Memory B cell (primary cell): ENCODE data around the gene WDPCP.
"Not testable (repeated sequence)": the region's sequence is repeated elsewhere in the genome, so short reads cannot be mapped to it uniquely, and the experiment has no call there.

Experiments
- ATAC-seq: fragments of 150-1000 bp; cut with Tn5 transposase; 2 replicates; pipeline ENCODE4 v1.10.0; 2021; ENCODE audit warnings: low read depth, mild to moderate bottlenecking, moderate library complexity
- DNase-seq, 2 donors: peaks; one replicate each; pipeline ENCODE4 v3.0.0; 2022; ENCODE audit warnings: low spot score in 2 of 2
- H3K27ac Mint-ChIP-seq: one replicate; pipeline ENCODE4 v1.8.0; 2022; ENCODE audit warnings: mild to moderate bottlenecking, moderate library complexity, mixed read lengths
- H3K27me3 Mint-ChIP-seq: one replicate; pipeline ENCODE4 v1.8.0; 2022; ENCODE audit warnings: mixed read lengths
- H3K36me3 Mint-ChIP-seq: one replicate; pipeline ENCODE4 v1.8.0; 2022; ENCODE audit warnings: mild to moderate bottlenecking, mixed read lengths
- H3K4me1 Mint-ChIP-seq: one replicate; pipeline ENCODE4 v1.8.0; 2022; ENCODE audit warnings: mixed read lengths
- H3K4me3 Mint-ChIP-seq: one replicate; pipeline ENCODE4 v1.8.0; 2022; ENCODE audit warnings: mild to moderate bottlenecking, moderate library complexity, mixed read lengths
- H3K9me3 Mint-ChIP-seq: one replicate; pipeline ENCODE4 v1.8.0; 2022; ENCODE audit warnings: mixed read lengths

The WDPCP gene

GRCh38 chr2:63374341-63374740, 213.9 kb downstream of the WDPCP start:
- ATAC-seq (no peak), DNase-seq (no peak)
- peaks cover 7% of the 10 kb centered on the region for H3K9me3 Mint-ChIP-seq
- no peaks in the 10 kb centered on the region for H3K4me1 Mint-ChIP-seq
- no peak overlapping the region for H3K4me3 Mint-ChIP-seq
- H3K27ac Mint-ChIP-seq = no peak overlapping the region
- H3K27me3 Mint-ChIP-seq = no peaks in the 10 kb centered on the region
- peaks cover 29% of the 10 kb centered on the region for H3K36me3 Mint-ChIP-seq

DNA sequence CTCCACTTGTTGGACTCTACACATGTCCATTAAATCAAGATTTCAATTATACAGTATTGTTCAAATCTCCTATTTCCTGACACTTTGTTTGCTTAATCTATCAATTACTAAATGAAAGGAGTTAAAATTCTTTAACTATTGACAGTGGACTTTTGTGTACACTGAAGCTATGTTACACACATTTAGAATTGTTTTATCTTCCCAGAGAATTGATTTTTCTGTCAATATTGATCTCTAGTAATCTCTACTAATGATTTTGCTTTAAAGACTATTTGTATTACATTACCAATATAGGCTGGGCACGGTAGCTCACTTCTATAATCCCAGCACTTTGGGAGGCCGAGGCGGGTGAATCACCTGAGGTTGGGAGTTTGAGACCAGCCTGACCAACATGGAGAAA, 215.7 kb downstream of the WDPCP start:
- DNase-seq = no peak
- Mint-ChIP-seq H3K4me3 (no peak overlapping the region), H3K36me3 (peaks cover 30% of the 10 kb centered on the region), H3K27ac (no peak overlapping the region), H3K27me3 (no peaks in the 10 kb centered on the region), H3K4me1 (no peaks in the 10 kb centered on the region), H3K9me3 (peaks cover 7% of the 10 kb centered on the region)
- ATAC-seq = no peak

GRCh38 chr2:63369146-63369545, 219.1 kb downstream of the WDPCP start:
- ATAC-seq (no peak), DNase-seq (no peak)
- Mint-ChIP-seq H3K4me1 (no peaks in the 10 kb centered on the region), H3K27ac (no peak overlapping the region), H3K36me3 (peaks cover 28% of the 10 kb centered on the region), H3K27me3 (no peaks in the 10 kb centered on the region), H3K4me3 (no peak overlapping the region), H3K9me3 (peaks cover 7% of the 10 kb centered on the region)

GRCh38 chr2:63364866-63365265, 223.4 kb downstream of the WDPCP start:
- no peak for ATAC-seq
- Mint-ChIP-seq H3K27me3 (no peaks in the 10 kb centered on the region), H3K4me3 (no peak overlapping the region), H3K4me1 (no peaks in the 10 kb centered on the region), H3K9me3 (no peaks in the 10 kb centered on the region), H3K27ac (no peak overlapping the region), H3K36me3 (peaks cover 9% of the 10 kb centered on the region)
- no peak for DNase-seq

DNA sequence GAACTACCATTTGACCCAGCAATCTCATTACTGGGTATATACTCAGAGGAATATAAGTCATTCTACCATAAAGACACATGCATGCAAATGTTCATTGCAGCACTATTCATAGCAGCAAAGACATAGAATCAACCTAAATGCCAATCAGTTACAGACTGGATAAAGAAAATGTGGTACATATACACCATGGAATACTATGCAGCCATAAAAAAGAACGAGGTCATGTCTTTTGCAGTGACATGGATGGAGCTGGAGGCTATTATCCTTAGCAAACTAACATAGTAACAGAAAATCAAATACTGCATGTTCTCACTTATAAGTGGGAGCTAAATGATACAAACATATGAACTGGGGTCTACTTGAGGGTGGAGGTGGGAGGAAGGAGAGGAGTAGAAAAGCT, 230.6 kb downstream of the WDPCP start:
- DNase-seq, H3K4me1 Mint-ChIP-seq, H3K4me3 Mint-ChIP-seq, H3K27me3 Mint-ChIP-seq, ATAC-seq, H3K27ac Mint-ChIP-seq: not testable (repeated sequence)
- Mint-ChIP-seq H3K9me3 (peaks cover 21% of the 10 kb centered on the region), H3K36me3 (peaks cover 33% of the 10 kb centered on the region)

GRCh38 chr2:63347361-63347760, 240.9 kb downstream of the WDPCP start:
- H3K9me3 Mint-ChIP-seq = peaks cover 16% of the 10 kb centered on the region
- H3K4me1 Mint-ChIP-seq = no peaks in the 10 kb centered on the region
- H3K36me3 Mint-ChIP-seq = peaks cover 33% of the 10 kb centered on the region
- H3K27ac Mint-ChIP-seq = no peak overlapping the region
- no peak overlapping the region for H3K4me3 Mint-ChIP-seq
- no peak for DNase-seq
- H3K27me3 Mint-ChIP-seq = no peaks in the 10 kb centered on the region
- ATAC-seq = no peak

DNA sequence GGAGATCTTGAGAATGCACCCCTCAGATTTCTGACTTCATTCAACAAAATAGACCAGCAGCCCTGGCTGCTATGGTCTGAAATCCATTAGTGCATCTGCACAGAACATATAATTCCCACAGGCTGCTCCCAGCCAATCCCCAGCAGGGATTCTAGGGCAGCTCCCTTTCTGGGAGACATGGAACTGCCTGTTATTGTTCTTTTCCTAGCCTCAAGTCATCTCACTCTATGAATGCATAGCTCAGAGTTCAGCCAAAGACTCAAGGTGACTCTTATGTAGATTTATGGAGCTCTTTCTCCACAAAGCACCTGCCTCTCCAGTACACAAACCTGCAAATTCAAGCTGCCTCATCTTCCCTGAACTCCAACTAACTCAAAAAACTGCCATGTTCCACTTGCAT, 241.9 kb downstream of the WDPCP start:
- Mint-ChIP-seq H3K4me3 (no peak overlapping the region), H3K36me3 (peaks cover 30% of the 10 kb centered on the region), H3K27me3 (no peaks in the 10 kb centered on the region), H3K27ac (no peak overlapping the region), H3K4me1 (no peaks in the 10 kb centered on the region), H3K9me3 (peaks cover 17% of the 10 kb centered on the region)
- ATAC-seq (no peak), DNase-seq (no peak)

- ATAC-seq (no peak), DNase-seq (no peak)
- Mint-ChIP-seq H3K9me3 (peaks cover 14% of the 10 kb centered on the region), H3K36me3 (peaks cover 26% of the 10 kb centered on the region), H3K27me3 (no peaks in the 10 kb centered on the region), H3K27ac (no peak overlapping the region), H3K4me1 (no peaks in the 10 kb centered on the region), H3K4me3 (no peak overlapping the region)
These were observed 243.0 kb downstream of the WDPCP start for GRCh38 chr2:63345285-63345633.

DNA sequence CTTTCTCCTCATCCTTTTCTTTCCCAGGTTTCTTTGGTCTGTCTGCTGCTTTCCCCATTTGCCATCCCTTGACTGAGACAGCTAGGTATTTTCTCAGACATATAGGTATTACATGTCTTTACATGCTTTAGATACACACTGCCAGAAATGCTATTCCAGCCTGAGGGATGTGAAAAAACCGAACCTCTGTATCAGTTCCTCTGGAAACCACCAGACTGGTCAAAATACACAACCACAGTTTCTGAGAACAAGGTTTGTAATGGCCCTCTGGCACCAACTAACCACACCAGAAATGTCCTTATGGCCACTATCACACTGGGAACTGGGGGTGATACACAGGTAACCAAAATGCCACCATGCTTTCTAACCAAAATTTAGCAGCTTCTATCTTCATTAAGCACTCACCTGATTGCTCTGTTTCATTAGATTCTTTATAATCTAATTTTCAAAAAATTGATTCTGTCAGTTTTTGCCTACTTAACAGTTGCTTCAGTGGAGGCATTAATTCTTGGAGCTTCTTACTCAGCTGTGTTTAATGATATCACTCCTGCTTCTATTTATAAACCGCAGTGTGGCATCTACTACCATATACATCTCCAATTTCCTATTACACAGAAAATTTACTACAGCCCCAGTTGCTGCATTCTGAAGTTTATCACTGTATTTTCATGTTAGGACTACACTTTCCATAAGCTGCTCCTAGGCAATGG, 243.5 kb downstream of the WDPCP start:
- Mint-ChIP-seq H3K36me3 (peaks cover 24% of the 10 kb centered on the region), H3K4me3 (no peak overlapping the region), H3K9me3 (peaks cover 14% of the 10 kb centered on the region), H3K27me3 (no peaks in the 10 kb centered on the region), H3K27ac (no peak overlapping the region), H3K4me1 (no peaks in the 10 kb centered on the region)
- DNase-seq = no peak
- ATAC-seq = no peak

GRCh38 chr2:63343397-63344109, 244.7 kb downstream of the WDPCP start:
- ATAC-seq (no peak), DNase-seq (no peak)
- Mint-ChIP-seq H3K27me3 (no peaks in the 10 kb centered on the region), H3K4me1 (no peaks in the 10 kb centered on the region), H3K36me3 (peaks cover 25% of the 10 kb centered on the region), H3K9me3 (peaks cover 14% of the 10 kb centered on the region), H3K27ac (no peak overlapping the region), H3K4me3 (no peak overlapping the region)

DNA sequence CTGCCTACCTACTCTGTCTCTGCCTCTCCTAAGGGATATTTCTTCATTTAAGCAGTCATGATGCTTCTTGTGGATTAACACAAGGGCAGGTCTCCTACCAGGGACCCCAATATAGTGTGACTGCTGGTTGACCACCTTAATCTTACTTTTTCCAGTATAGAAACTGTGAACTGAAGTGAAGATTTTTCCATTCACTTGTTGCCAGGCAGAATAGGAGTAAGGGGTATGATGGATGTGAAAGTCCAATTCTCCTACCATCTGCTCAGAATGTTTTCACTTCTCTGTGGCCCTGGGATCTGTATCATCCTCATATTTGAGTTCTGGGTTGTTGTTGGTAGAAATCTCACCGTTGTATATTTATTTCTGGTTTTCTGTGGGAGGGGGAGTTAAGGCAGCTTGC, 247.8 kb downstream of the WDPCP start:
- H3K4me3 Mint-ChIP-seq = no peak overlapping the region
- H3K36me3 Mint-ChIP-seq = peaks cover 22% of the 10 kb centered on the region
- H3K4me1 Mint-ChIP-seq = no peaks in the 10 kb centered on the region
- DNase-seq (no peak), ATAC-seq (no peak)
- H3K27ac Mint-ChIP-seq = no peak overlapping the region
- H3K27me3 Mint-ChIP-seq = no peaks in the 10 kb centered on the region
- H3K9me3 Mint-ChIP-seq = peaks cover 12% of the 10 kb centered on the region

GRCh38 chr2:63334910-63335309, 253.4 kb downstream of the WDPCP start:
- no peaks in the 10 kb centered on the region for H3K9me3 Mint-ChIP-seq
- no peaks in the 10 kb centered on the region for H3K4me1 Mint-ChIP-seq
- H3K27me3 Mint-ChIP-seq = no peaks in the 10 kb centered on the region
- H3K27ac Mint-ChIP-seq = no peak overlapping the region
- ATAC-seq (no peak), DNase-seq (no peak)
- no peak overlapping the region for H3K4me3 Mint-ChIP-seq
- peaks cover 10% of the 10 kb centered on the region for H3K36me3 Mint-ChIP-seq

DNA sequence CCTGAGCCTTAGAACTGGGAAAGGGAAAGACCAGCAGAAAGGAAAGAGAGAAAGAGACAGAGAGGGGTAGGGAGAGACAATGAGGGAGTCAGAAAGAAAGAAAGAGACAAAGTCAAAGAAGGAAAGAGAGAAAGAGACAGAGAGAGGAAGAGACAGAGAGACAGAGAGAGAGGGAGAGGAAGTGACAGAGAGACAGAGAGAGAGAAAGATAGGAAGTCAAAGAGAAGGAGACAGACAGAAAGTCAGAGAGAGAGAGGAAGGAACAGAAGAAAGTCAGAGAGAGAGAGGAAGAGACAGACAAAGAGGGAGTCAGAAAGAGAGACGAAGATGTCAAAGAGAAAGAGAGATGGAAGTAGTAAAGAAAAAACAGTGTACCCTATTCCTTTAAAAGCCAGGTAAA, 261.8 kb downstream of the WDPCP start:
- ATAC-seq (no peak), DNase-seq (no peak)
- peaks cover 6% of the 10 kb centered on the region for H3K9me3 Mint-ChIP-seq
- no peak overlapping the region for H3K4me3 Mint-ChIP-seq
- H3K4me1 Mint-ChIP-seq = no peaks in the 10 kb centered on the region
- H3K27me3 Mint-ChIP-seq = no peaks in the 10 kb centered on the region
- H3K27ac Mint-ChIP-seq = no peak overlapping the region
- peaks cover 24% of the 10 kb centered on the region for H3K36me3 Mint-ChIP-seq

- not testable (repeated sequence) for DNase-seq, H3K4me1 Mint-ChIP-seq, ATAC-seq, H3K27me3 Mint-ChIP-seq, H3K4me3 Mint-ChIP-seq, H3K27ac Mint-ChIP-seq, H3K9me3 Mint-ChIP-seq
- peaks cover 22% of the 10 kb centered on the region for H3K36me3 Mint-ChIP-seq
These were observed 264.6 kb downstream of the WDPCP start for GRCh38 chr2:63323662-63324061.

DNA sequence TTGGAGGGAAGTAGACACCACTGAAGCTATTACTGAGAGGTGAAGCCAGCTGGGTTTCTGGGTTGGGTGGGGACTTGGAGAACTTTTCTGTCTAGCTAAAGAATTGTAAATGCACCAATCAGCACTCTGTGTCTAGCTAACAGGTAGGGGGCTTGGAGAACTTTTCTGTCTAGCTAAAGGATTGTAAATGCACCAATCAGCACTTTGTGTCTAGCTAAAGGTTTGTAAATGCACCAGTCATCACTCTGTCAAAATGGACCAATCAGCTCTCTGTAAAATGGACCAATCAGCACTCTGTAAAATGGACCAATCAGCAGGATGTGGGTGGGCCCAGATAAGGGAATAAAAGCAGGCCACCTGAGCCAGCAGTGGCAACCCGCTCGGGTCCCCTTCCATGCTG, 266.3 kb downstream of the WDPCP start:
- not testable (repeated sequence) for DNase-seq, H3K4me3 Mint-ChIP-seq, H3K9me3 Mint-ChIP-seq, H3K4me1 Mint-ChIP-seq, H3K27ac Mint-ChIP-seq, ATAC-seq, H3K27me3 Mint-ChIP-seq
- peaks cover 20% of the 10 kb centered on the region for H3K36me3 Mint-ChIP-seq
